Keratinocyte (primary cell): ENCODE data around the gene SORBS1. TPM values are rescaled to one million over a fixed set of nuclear protein-coding genes. Genes with fewer than 3 reads are reported as not detected.

ENCODE experiments used
- DNase-seq: peaks from one replicate; pipeline ENCODE4 v3.0.0-alpha.2; 2011; ENCODE audit warnings: low read depth, missing footprints, low spot score
- FAIRE-seq: peaks from 2 replicates; lab custom pipeline; 2011; peaks lifted over from hg19 to GRCh38; lab: Jason Lieb, UNC
- H2AFZ ChIP-seq: 2 replicates; pipeline ENCODE4 v1.6.0; 2012; ENCODE audit warnings: low read length, control low read depth, inconsistent platforms; ENCODE audit not compliant: control insufficient read depth
- H3K27ac ChIP-seq: 2 replicates; pipeline ENCODE4 v1.5.1; 2011; ENCODE audit warnings: low read length; ENCODE audit not compliant: control insufficient read depth, insufficient read depth
- H3K27me3 ChIP-seq: 3 replicates; pipeline ENCODE4 v1.6.0; 2011; ENCODE audit warnings: low read length; ENCODE audit not compliant: control insufficient read depth, insufficient read depth; ENCODE audit errors: extremely low read depth
- H3K36me3 ChIP-seq, 2 experiments: 2 replicates in 1 of 2; 3 replicates in 1 of 2; pipeline ENCODE4 v1.5.1; 2011; ENCODE audit warnings: low read length in 2 of 2, mild to moderate bottlenecking in 1 of 2; ENCODE audit not compliant: control insufficient read depth in 2 of 2, insufficient read depth in 2 of 2; ENCODE audit errors: extremely low read depth in 1 of 2
- H3K4me1 ChIP-seq: 3 replicates; pipeline ENCODE4 v1.5.1; 2011; ENCODE audit warnings: low read length; ENCODE audit not compliant: control insufficient read depth, insufficient read depth; ENCODE audit errors: extremely low read depth
- H3K4me2 ChIP-seq: 3 replicates; pipeline ENCODE4 v1.6.0; 2011; ENCODE audit warnings: low read depth, low read length; ENCODE audit not compliant: control insufficient read depth, insufficient read depth; ENCODE audit errors: extremely low read depth
- H3K4me3 ChIP-seq, 3 experiments: fragments of 200-600 bp in 1 of 3; sonication (generic) in 1 of 3; 2 replicates in 2 of 3; 3 replicates in 1 of 3; pipeline ENCODE4 v1.5.1; 2011 to 2016; ENCODE audit warnings: low read length in 3 of 3, mild to moderate bottlenecking in 3 of 3, control low read depth in 2 of 3, inconsistent platforms in 1 of 3, low read depth in 1 of 3, mixed read lengths in 1 of 3, mixed run types in 1 of 3, moderate library complexity in 1 of 3; ENCODE audit not compliant: control insufficient read depth in 2 of 3, insufficient read depth in 2 of 3; ENCODE audit errors: extremely low read depth in 1 of 3
- H3K79me2 ChIP-seq: 2 replicates; pipeline ENCODE4 v1.6.0; 2012; ENCODE audit warnings: low read length; ENCODE audit not compliant: control insufficient read depth, insufficient read depth
- H3K9ac ChIP-seq: 3 replicates; pipeline ENCODE4 v1.6.0; 2011; ENCODE audit warnings: low read length; ENCODE audit not compliant: control insufficient read depth, insufficient read depth; ENCODE audit errors: extremely low read depth
- H3K9me1 ChIP-seq: 3 replicates; pipeline ENCODE4 v1.6.0; 2011; ENCODE audit warnings: low read length; ENCODE audit not compliant: control insufficient read depth, insufficient read depth; ENCODE audit errors: extremely low read depth
- H3K9me3 ChIP-seq: 2 replicates; pipeline ENCODE4 v1.5.1; 2012; ENCODE audit warnings: low read depth, low read length; ENCODE audit not compliant: control insufficient read depth
- H4K20me1 ChIP-seq: 3 replicates; pipeline ENCODE4 v1.6.0; 2011; ENCODE audit warnings: low read length; ENCODE audit not compliant: control insufficient read depth, insufficient read depth; ENCODE audit errors: extremely low read depth
- CTCF ChIP-seq, 3 experiments: IDR thresholded peaks in 1 of 3; conservative IDR thresholded peaks in 1 of 3; optimal IDR thresholded peaks in 1 of 3; 2 replicates in 2 of 3; 3 replicates in 1 of 3; pipeline versions ENCODE3 to v1.5.1; 2011; ENCODE audit warnings: low read length in 3 of 3, mild to moderate bottlenecking in 3 of 3, moderate library complexity in 2 of 3, control low read depth in 1 of 3, inconsistent platforms in 1 of 3; ENCODE audit not compliant: insufficient read depth in 2 of 3; ENCODE audit errors: extremely low read depth in 1 of 3
- EZH2 ChIP-seq: IDR thresholded peaks from one replicate; pipeline ENCODE4 v1.6.1; 2012; ENCODE audit warnings: inconsistent platforms, mild to moderate bottlenecking, low read length, moderate library complexity
- dilution Hi-C: fragments of 300-500 bp; cut with MboI; formaldehyde crosslinking; loops from one replicate; pipeline ENCODE4 v1.7.0; 2020; ENCODE audit warnings: low sequenced_read_pairs; ENCODE audit not compliant: extremely low pct_ligation_motif_present
- polyA plus RNA-seq, 5 experiments: library from polyadenylated mRNA; depleted of rRNA in 3 of 5; stranded (reverse) in 3 of 5; stranded (forward) in 1 of 5; unstranded in 1 of 5; fragments of >200 nt; gene quantifications; 1 replicate in 1 of 5; 2 replicates in 3 of 5; 3 replicates in 1 of 5; pipeline versions ENCODE4 v1.2.1 to v1.2.3, GENCODE V29; 2011 to 2012; ENCODE audit warnings: missing spikeins in 2 of 5, low read depth in 1 of 5, low replicate concordance in 1 of 5

Gene SORBS1
- polyA plus RNA-seq, 1 donor (not counting 4 experiments of a cell fraction or from before 2014, with no cell fraction given): 0.42 TPM

- TF ChIP-seq EZH2 (no peak), CTCF (optimal IDR thresholded peaks at IDR 0.05 in 1 of 3, IDR thresholded peaks at IDR 0.05 in 1 of 3, conservative IDR thresholded peaks at IDR 0.05 in 1 of 3; ENCODE audit: extremely low read depth in 1 of 3, insufficient read depth in 2 of 3, low read length in 3 of 3) (no peak)
- H3K79me2 ChIP-seq: no peaks in the 10 kb centered on the region
- H2AFZ ChIP-seq: no peak overlapping the region
- no peaks in the 10 kb centered on the region for H3K9me1 ChIP-seq
- no peaks in the 10 kb centered on the region for H4K20me1 ChIP-seq
- no peak overlapping the region for H3K27ac ChIP-seq
- H3K4me1 ChIP-seq: peaks cover 8% of the 10 kb centered on the region
- H3K36me3 ChIP-seq: no peaks in the 10 kb centered on the region
- H3K9ac ChIP-seq: no peak overlapping the region
- DNase-seq (no peak), FAIRE-seq (no peak)
- dilution Hi-C loops: no loop called here
- H3K27me3 ChIP-seq: no peaks in the 10 kb centered on the region
- no peak overlapping the region for H3K4me2 ChIP-seq
- no peak overlapping the region for H3K4me3 ChIP-seq
- no peaks in the 10 kb centered on the region for H3K9me3 ChIP-seq
Measured at GRCh38 chr10:95389176-95389575, 172.0 kb downstream of the SORBS1 start.

GRCh38 chr10:95388539-95388938 lies 172.6 kb downstream of the SORBS1 start:
- DNase-seq (no peak), FAIRE-seq (no peak)
- H3K27ac ChIP-seq: no peak overlapping the region
- no peaks in the 10 kb centered on the region for H4K20me1 ChIP-seq
- H3K9me1 ChIP-seq: no peaks in the 10 kb centered on the region
- H3K9me3 ChIP-seq: no peaks in the 10 kb centered on the region
- H3K79me2 ChIP-seq: no peaks in the 10 kb centered on the region
- peaks cover 3% of the 10 kb centered on the region for H3K4me1 ChIP-seq
- dilution Hi-C loops: no loop called here
- H3K27me3 ChIP-seq: no peaks in the 10 kb centered on the region
- H3K36me3 ChIP-seq: no peaks in the 10 kb centered on the region
- TF ChIP-seq CTCF (optimal IDR thresholded peaks at IDR 0.05 in 1 of 3, IDR thresholded peaks at IDR 0.05 in 1 of 3, conservative IDR thresholded peaks at IDR 0.05 in 1 of 3; ENCODE audit: extremely low read depth in 1 of 3, insufficient read depth in 2 of 3, low read length in 3 of 3): no peak
- no peak for TF ChIP-seq EZH2
- H3K4me3 ChIP-seq: no peak overlapping the region
- no peak overlapping the region for H3K9ac ChIP-seq
- H2AFZ ChIP-seq: no peak overlapping the region
- H3K4me2 ChIP-seq: no peak overlapping the region
